ENCODE data around the gene VWF.

VWF gene

DNA sequence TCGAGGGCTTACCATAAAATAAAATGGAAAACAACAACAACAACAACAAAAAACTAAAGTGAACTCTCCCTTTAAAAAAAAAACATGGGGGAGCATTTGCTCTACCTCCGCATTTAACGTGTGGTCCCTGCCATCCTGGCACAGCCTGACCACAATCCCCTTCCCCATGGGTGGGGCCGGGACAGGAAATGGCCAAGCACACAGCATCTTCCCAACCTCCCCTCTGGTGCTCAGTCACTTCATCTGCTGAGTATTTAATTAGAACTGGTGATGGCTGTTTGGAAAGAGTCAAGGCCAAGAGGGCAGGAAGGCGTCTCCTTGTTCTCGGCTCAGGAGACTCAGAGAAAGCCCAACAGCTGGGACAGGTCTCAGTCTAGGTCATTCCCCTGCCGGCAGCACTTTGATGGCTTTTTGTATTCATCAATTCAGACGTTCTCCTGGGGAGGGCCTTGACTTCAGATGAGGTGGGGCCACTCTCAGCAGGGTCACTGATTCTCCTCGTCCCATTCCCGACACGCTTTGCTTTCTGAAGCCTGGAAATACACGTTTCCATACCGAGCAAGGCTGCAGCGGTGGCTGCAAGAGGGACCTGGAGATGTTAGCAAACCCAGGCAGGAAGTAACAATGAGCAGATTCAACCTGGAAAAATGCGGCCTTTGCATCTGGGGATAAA is 223.8 kb downstream of the VWF start:
- TF ChIP-seq, protein P1, sequence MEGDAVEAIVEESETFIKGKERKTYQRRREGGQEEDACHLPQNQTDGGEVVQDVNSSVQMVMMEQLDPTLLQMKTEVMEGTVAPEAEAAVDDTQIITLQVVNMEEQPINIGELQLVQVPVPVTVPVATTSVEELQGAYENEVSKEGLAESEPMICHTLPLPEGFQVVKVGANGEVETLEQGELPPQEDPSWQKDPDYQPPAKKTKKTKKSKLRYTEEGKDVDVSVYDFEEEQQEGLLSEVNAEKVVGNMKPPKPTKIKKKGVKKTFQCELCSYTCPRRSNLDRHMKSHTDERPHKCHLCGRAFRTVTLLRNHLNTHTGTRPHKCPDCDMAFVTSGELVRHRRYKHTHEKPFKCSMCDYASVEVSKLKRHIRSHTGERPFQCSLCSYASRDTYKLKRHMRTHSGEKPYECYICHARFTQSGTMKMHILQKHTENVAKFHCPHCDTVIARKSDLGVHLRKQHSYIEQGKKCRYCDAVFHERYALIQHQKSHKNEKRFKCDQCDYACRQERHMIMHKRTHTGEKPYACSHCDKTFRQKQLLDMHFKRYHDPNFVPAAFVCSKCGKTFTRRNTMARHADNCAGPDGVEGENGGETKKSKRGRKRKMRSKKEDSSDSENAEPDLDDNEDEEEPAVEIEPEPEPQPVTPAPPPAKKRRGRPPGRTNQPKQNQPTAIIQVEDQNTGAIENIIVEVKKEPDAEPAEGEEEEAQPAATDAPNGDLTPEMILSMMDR (IDR thresholded peaks at IDR 0.05; ENCODE audit: extremely low read depth, insufficient read depth, missing control alignments) = no peak
- no peak for DNase-seq (ENCODE audit: low spot score)
- in situ Hi-C loops (cut with MboI; ENCODE audit: low pct_unique_long_range_greater_than_20kb, low sequenced_read_pairs, unreplicated experiment) = no loop called here

DNA sequence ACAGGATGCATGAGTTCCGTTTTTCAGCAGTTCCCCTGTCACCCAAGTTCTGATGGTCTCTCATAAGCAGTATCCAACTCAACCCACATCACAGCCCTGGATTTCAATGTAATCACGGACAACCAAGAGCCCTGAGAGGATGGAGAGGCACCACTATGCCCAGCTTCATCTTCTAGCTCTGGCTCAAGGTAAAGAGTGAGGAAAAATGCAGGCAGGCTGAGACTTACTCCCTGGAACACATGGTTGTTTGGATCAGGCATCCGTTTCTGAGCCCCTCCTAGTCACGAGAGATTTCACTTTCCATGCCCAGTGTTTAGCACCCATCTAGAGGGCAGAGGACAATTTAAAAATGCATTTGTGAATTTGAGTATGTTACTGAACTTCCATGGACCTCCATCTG is 224.4 kb downstream of the VWF start:
- TF ChIP-seq, protein P1 (IDR thresholded peaks at IDR 0.05; ENCODE audit: extremely low read depth, insufficient read depth, missing control alignments) = no peak
- DNase-seq (ENCODE audit: low spot score) = no peak
- in situ Hi-C loops (cut with MboI; ENCODE audit: low pct_unique_long_range_greater_than_20kb, low sequenced_read_pairs, unreplicated experiment) = no loop called here

DNA sequence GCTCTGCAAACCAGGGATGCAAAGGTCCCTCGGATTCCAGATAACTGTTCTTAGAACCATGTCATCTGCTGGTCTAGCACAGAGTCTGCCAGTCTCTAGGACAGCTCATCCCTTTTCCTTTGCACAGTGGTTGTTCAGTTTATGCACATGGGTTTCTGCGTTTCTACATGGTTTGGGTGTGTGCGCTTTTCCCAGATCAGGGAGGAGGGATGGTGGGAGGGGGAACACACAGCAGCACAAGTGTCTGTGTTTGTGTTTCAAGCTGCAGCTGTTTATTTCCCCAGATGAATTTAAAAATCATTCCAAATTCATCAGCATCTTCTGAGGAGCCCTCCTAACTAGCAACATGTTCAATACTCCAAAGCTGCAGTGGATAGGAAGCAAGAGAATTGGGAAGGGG is 224.8 kb downstream of the VWF start:
- in situ Hi-C loops (cut with MboI; ENCODE audit: low pct_unique_long_range_greater_than_20kb, low sequenced_read_pairs, unreplicated experiment) = no loop called here
- DNase-seq (ENCODE audit: low spot score) = no peak
- TF ChIP-seq, protein P1 (IDR thresholded peaks at IDR 0.05; ENCODE audit: extremely low read depth, insufficient read depth, missing control alignments) = no peak

DNA sequence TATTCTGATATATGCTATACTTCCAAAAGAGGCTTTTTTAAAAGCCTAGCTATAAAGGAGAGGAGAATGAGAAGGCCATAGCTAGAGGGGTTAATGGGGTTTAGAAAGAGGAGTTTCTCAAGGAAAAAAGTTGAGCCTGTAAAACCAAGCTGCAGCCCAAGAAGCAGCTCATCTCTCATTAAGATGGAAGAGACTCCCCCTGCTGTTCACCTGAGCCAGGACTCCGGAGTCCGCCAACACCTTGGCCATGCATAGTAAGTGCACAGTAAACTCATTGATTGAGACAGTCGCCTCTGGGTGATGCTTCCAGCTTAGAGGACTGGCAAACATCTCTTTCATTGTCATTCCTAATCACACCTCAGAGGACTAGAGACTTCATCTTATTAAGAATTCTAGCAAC is 225.6 kb downstream of the VWF start:
- DNase-seq (ENCODE audit: low spot score) = no peak
- in situ Hi-C loops (cut with MboI; ENCODE audit: low pct_unique_long_range_greater_than_20kb, low sequenced_read_pairs, unreplicated experiment) = no loop called here
- TF ChIP-seq, protein P1 (IDR thresholded peaks at IDR 0.05; ENCODE audit: extremely low read depth, insufficient read depth, missing control alignments) = no peak
